Measurements from ENCODE around the gene CX3CL1. TPM values are rescaled to one million over a fixed set of nuclear protein-coding genes. Genes with fewer than 3 reads are reported as not detected.

Gene CX3CL1
- total and polyA plus RNA-seq, 2 donors (not counting 3 experiments of a cell fraction or from before 2014, with no cell fraction given) = 2.0 to 2.3 TPM

GRCh38 chr16:57385083-57385482 is 12.8 kb downstream of the CX3CL1 start:
- Histone ChIP-seq H3K4me1 (ENCODE audit: control insufficient read depth, extremely low read depth, insufficient read depth, low read length) (peaks cover 19% of the 10 kb centered on the region), H3K4me3 (replicated peaks in 1 of 3; ENCODE audit: insufficient read depth in 1 of 3, low read depth in 1 of 3, low read length in 3 of 3) (no peak overlapping the region), H3K27me3 (ENCODE audit: control insufficient read depth in 2 of 2, insufficient read depth in 2 of 2, low read length in 2 of 2) (peaks cover 0 to 2% of the 10 kb centered on the region in 2 experiments), H3K27ac (ENCODE audit: insufficient read depth, low read depth, low read length) (no peak overlapping the region), H3K9ac (replicated peaks; ENCODE audit: extremely low read depth, insufficient read depth, low read length) (no peak overlapping the region), H3K36me3 (ENCODE audit: control insufficient read depth in 2 of 2, extremely low read depth in 1 of 2, insufficient read depth in 2 of 2, low read length in 2 of 2) (no peaks in the 10 kb centered on the region), H3K4me2 (ENCODE audit: insufficient read depth, low read length) (no peak overlapping the region), H3K9me3 (replicated peaks; ENCODE audit: control insufficient read depth, insufficient read depth, low read length) (no peaks in the 10 kb centered on the region), H4K20me1 (replicated peaks; ENCODE audit: control insufficient read depth, extremely low read depth, insufficient read depth, low read length) (no peaks in the 10 kb centered on the region), H2AFZ (ENCODE audit: low read depth, low read length) (no peak overlapping the region), H3K9me1 (replicated peaks; ENCODE audit: control insufficient read depth, extremely low read depth, insufficient read depth, low read length) (no peaks in the 10 kb centered on the region), H3K79me2 (ENCODE audit: control insufficient read depth, insufficient read depth, low read length) (no peaks in the 10 kb centered on the region)
- DNase-seq (ENCODE audit: low read depth, low spot score) (no peak), FAIRE-seq (no peak)
- dilution Hi-C loops (cut with MboI; ENCODE audit: extremely low pct_ligation_motif_present, low sequenced_read_pairs) = no loop called here
- TF ChIP-seq EZH2 (IDR thresholded peaks at IDR 0.05; ENCODE audit: borderline replicate concordance, low read depth, low read length, severe bottlenecking) (no peak), GATA2 (IDR thresholded peaks at IDR 0.05; ENCODE audit: insufficient read depth, insufficient read length, low read depth, low read length) (no peak), MAX (IDR thresholded peaks at IDR 0.05; ENCODE audit: insufficient read depth, insufficient read length) (no peak), POLR2AphosphoS5 (IDR thresholded peaks at IDR 0.05; ENCODE audit: insufficient read depth, low read depth, low read length) (no peak), FOS (IDR thresholded peaks at IDR 0.05; ENCODE audit: borderline replicate concordance, insufficient read depth, low read length) (no peak), JUN (IDR thresholded peaks at IDR 0.05; ENCODE audit: borderline replicate concordance, insufficient read depth, insufficient read length, low read depth) (no peak), POLR2A (IDR thresholded peaks at IDR 0.05; ENCODE audit: low read depth, low read length) (no peak), MYC (IDR thresholded peaks at IDR 0.05; ENCODE audit: low read depth, low read length) (no peak)
- TF ChIP-seq, protein P1, sequence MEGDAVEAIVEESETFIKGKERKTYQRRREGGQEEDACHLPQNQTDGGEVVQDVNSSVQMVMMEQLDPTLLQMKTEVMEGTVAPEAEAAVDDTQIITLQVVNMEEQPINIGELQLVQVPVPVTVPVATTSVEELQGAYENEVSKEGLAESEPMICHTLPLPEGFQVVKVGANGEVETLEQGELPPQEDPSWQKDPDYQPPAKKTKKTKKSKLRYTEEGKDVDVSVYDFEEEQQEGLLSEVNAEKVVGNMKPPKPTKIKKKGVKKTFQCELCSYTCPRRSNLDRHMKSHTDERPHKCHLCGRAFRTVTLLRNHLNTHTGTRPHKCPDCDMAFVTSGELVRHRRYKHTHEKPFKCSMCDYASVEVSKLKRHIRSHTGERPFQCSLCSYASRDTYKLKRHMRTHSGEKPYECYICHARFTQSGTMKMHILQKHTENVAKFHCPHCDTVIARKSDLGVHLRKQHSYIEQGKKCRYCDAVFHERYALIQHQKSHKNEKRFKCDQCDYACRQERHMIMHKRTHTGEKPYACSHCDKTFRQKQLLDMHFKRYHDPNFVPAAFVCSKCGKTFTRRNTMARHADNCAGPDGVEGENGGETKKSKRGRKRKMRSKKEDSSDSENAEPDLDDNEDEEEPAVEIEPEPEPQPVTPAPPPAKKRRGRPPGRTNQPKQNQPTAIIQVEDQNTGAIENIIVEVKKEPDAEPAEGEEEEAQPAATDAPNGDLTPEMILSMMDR (IDR thresholded peaks at IDR 0.05; ENCODE audit: extremely low read depth in 1 of 2, insufficient read depth in 1 of 2, low read depth in 1 of 2, low read length in 2 of 2) = no peak
- CTCF ChIA-PET = interaction anchor here (1.0 kb wide), 1 partner anchor 33 kb away, joined by 3 read pairs; no protein-coding TSS in a partner anchor
- BruUV-seq (replicated peaks) = no TSS peak
- POLR2A ChIA-PET = no interaction called here
- intact Hi-C loops (cut with micrococcal nuclease) = no loop called here

All from endothelial cell of umbilical vein (primary cell).